ENCODE measurements around the gene RUFY1. TPM values are rescaled to one million over a fixed set of nuclear protein-coding genes. Genes with fewer than 3 reads are reported as not detected.
A peak's percentile ranks its signal among the peaks of the same experiment; 100 is the strongest.
"Not testable (repeated sequence)": the region's sequence is repeated elsewhere in the genome, so short reads cannot be mapped to it uniquely, and the experiment has no call there.

The RUFY1 gene
- total RNA-seq, 6 experiments from 2014 or later, result 34.3 to 37.2 (median 36.0) TPM

GRCh38 chr5:179534431-179534830 is 15.9 kb upstream of the RUFY1 start:
- H3K4me3 Mint-ChIP-seq, result no peak overlapping the region
- DNase-seq, result no peak
- H3K36me3 Mint-ChIP-seq (ENCODE audit: low read depth), result no peaks in the 10 kb centered on the region
- H3K4me1 Mint-ChIP-seq (ENCODE audit: low read depth), result peaks cover 14% of the 10 kb centered on the region
- H3K27ac Mint-ChIP-seq, result no peak overlapping the region
- no peaks in the 10 kb centered on the region for H3K9me3 Mint-ChIP-seq
- no peak for TF ChIP-seq CTCF (IDR thresholded peaks at IDR 0.05)
- no peaks in the 10 kb centered on the region; the same call in 1 of the 2 replicates for H3K27me3 Mint-ChIP-seq (ENCODE audit: insufficient read depth)

- Mint-ChIP-seq H3K27me3 (ENCODE audit: insufficient read depth) (no peaks in the 10 kb centered on the region; the same call in 1 of the 2 replicates), H3K9me3 (no peaks in the 10 kb centered on the region), H3K4me1 (ENCODE audit: low read depth) (peaks cover 16% of the 10 kb centered on the region), H3K27ac (peak overlapping the region; percentile 35; the same call in 1 of the 2 replicates), H3K36me3 (ENCODE audit: low read depth) (no peaks in the 10 kb centered on the region), H3K4me3 (peak overlapping the region; percentile 36; the same call in 1 of the 2 replicates)
- DNase-seq, result peak; percentile 13
- no peak for TF ChIP-seq CTCF (IDR thresholded peaks at IDR 0.05)
Measured at GRCh38 chr5:179536676-179537075, 13.7 kb upstream of the RUFY1 start.

GRCh38 chr5:179542170-179542569 is 8.2 kb upstream of the RUFY1 start:
- no peak for TF ChIP-seq CTCF (IDR thresholded peaks at IDR 0.05)
- H3K4me3 Mint-ChIP-seq, result no peak overlapping the region
- no peaks in the 10 kb centered on the region; the same call in 1 of the 2 replicates for H3K27me3 Mint-ChIP-seq (ENCODE audit: insufficient read depth)
- H3K27ac Mint-ChIP-seq, result no peak overlapping the region
- no peak for DNase-seq
- no peaks in the 10 kb centered on the region for H3K36me3 Mint-ChIP-seq (ENCODE audit: low read depth)
- H3K4me1 Mint-ChIP-seq (ENCODE audit: low read depth), result peaks cover 19% of the 10 kb centered on the region
- H3K9me3 Mint-ChIP-seq, result no peaks in the 10 kb centered on the region

- not testable (repeated sequence) for H3K9me3 Mint-ChIP-seq; H3K36me3 Mint-ChIP-seq (ENCODE audit: low read depth); H3K27ac Mint-ChIP-seq; H3K27me3 Mint-ChIP-seq (ENCODE audit: insufficient read depth); H3K4me3 Mint-ChIP-seq; DNase-seq
- H3K4me1 Mint-ChIP-seq (ENCODE audit: low read depth), result peaks cover 19% of the 10 kb centered on the region
Measured at GRCh38 chr5:179543275-179543674, 7.1 kb upstream of the RUFY1 start.

GRCh38 chr5:179553006-179553405 is 2.7 kb downstream of the RUFY1 start:
- H3K27me3 Mint-ChIP-seq (ENCODE audit: insufficient read depth), result peaks cover 5% of the 10 kb centered on the region; the same call in 1 of the 2 replicates
- no peak for TF ChIP-seq CTCF (IDR thresholded peaks at IDR 0.05)
- peak overlapping the region; percentile 22; the same call in 1 of the 2 replicates for H3K4me3 Mint-ChIP-seq
- H3K4me1 Mint-ChIP-seq (ENCODE audit: low read depth), result peaks cover 37% of the 10 kb centered on the region
- H3K9me3 Mint-ChIP-seq, result no peaks in the 10 kb centered on the region
- no peak for DNase-seq
- peak overlapping the region; percentile 88; the same call in 1 of the 2 replicates for H3K27ac Mint-ChIP-seq
- H3K36me3 Mint-ChIP-seq (ENCODE audit: low read depth), result peaks cover 14% of the 10 kb centered on the region

GRCh38 chr5:179553875-179554274 is 3.5 kb downstream of the RUFY1 start:
- TF ChIP-seq CTCF (IDR thresholded peaks at IDR 0.05), result no peak
- peak; percentile 71 for DNase-seq
- Mint-ChIP-seq H3K4me1 (ENCODE audit: low read depth) (peaks cover 43% of the 10 kb centered on the region), H3K4me3 (peak overlapping the region; percentile 68), H3K9me3 (peaks cover 6% of the 10 kb centered on the region), H3K27ac (peak overlapping the region; percentile 88), H3K27me3 (ENCODE audit: insufficient read depth) (peaks cover 5% of the 10 kb centered on the region; the same call in 1 of the 2 replicates), H3K36me3 (ENCODE audit: low read depth) (peaks cover 20% of the 10 kb centered on the region)
